ENCODE measurements around the gene EDC3. TPM values are rescaled to one million over a fixed set of nuclear protein-coding genes. Genes with fewer than 3 reads are reported as not detected.
"Not testable (repeated sequence)": the region's sequence is repeated elsewhere in the genome, so short reads cannot be mapped to it uniquely, and the experiment has no call there.

The EDC3 gene, protein sequence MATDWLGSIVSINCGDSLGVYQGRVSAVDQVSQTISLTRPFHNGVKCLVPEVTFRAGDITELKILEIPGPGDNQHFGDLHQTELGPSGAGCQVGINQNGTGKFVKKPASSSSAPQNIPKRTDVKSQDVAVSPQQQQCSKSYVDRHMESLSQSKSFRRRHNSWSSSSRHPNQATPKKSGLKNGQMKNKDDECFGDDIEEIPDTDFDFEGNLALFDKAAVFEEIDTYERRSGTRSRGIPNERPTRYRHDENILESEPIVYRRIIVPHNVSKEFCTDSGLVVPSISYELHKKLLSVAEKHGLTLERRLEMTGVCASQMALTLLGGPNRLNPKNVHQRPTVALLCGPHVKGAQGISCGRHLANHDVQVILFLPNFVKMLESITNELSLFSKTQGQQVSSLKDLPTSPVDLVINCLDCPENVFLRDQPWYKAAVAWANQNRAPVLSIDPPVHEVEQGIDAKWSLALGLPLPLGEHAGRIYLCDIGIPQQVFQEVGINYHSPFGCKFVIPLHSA
- total RNA-seq (11.0 TPM), polyA plus RNA-seq (ENCODE audit: insufficient read depth in 1 of 8, insufficient read length in 8 of 8, low replicate concordance in 1 of 8) (10 to 100 TPM; 21.2 to 32.5 (median 27.1) TPM)
- long read RNA-seq, donor 1, transcript EDC3-201 (7 exons, 3,763 nt): major isoform, 6 of 6 reads
- long read RNA-seq, donor 1, partial matches to known transcripts: 0 of 6 reads
- long read RNA-seq, donor 1, other reads (novel, unspliced or antisense): 0 of 6 reads
- long read RNA-seq, donor 2, partial matches to known transcripts: 0 of 4 reads
- long read RNA-seq, donor 2, other reads (novel, unspliced or antisense): 0 of 4 reads
- long read RNA-seq, donor 3, transcript EDC3-201 (7 exons, 3,763 nt): major isoform, 14 of 14 reads
- long read RNA-seq, donor 3, partial matches to known transcripts: 0 of 14 reads
- long read RNA-seq, donor 3, other reads (novel, unspliced or antisense): 0 of 14 reads
- long read RNA-seq, donor 4, partial matches to known transcripts: 0 of 6 reads
- long read RNA-seq, donor 4, other reads (novel, unspliced or antisense): 0 of 6 reads
- long read RNA-seq, donor 5, transcript EDC3-201 (7 exons, 3,763 nt): major isoform, 10 of 14 reads
- long read RNA-seq, donor 5, partial matches to known transcripts: 0 of 14 reads
- long read RNA-seq, donor 5, other reads (novel, unspliced or antisense): 0 of 14 reads
- long read RNA-seq, donor 6, transcript EDC3-201 (7 exons, 3,763 nt): major isoform, 8 of 12 reads
- long read RNA-seq, donor 6, partial matches to known transcripts: 0 of 12 reads
- long read RNA-seq, donor 6, other reads (novel, unspliced or antisense): 0 of 12 reads
- long read RNA-seq, donor 7, transcript EDC3-201 (7 exons, 3,763 nt): major isoform, 10 of 13 reads
- long read RNA-seq, donor 7, partial matches to known transcripts: 0 of 13 reads
- long read RNA-seq, donor 7, other reads (novel, unspliced or antisense): 0 of 13 reads
- long read RNA-seq, donor 8, partial matches to known transcripts: 0 of 6 reads
- long read RNA-seq, donor 8, other reads (novel, unspliced or antisense): 0 of 6 reads
- long read RNA-seq, donor 9, partial matches to known transcripts: 0 of 2 reads
- long read RNA-seq, donor 9, other reads (novel, unspliced or antisense): 0 of 2 reads
- long read RNA-seq, donor 10, transcript EDC3-201 (7 exons, 3,763 nt): major isoform, 6 of 15 reads
- long read RNA-seq, donor 10, partial matches to known transcripts: 5 of 15 reads
- long read RNA-seq, donor 10, other reads (novel, unspliced or antisense): 0 of 15 reads
- long read RNA-seq, donor 11, partial matches to known transcripts: 10 of 13 reads
- long read RNA-seq, donor 11, other reads (novel, unspliced or antisense): 0 of 13 reads

DNA sequence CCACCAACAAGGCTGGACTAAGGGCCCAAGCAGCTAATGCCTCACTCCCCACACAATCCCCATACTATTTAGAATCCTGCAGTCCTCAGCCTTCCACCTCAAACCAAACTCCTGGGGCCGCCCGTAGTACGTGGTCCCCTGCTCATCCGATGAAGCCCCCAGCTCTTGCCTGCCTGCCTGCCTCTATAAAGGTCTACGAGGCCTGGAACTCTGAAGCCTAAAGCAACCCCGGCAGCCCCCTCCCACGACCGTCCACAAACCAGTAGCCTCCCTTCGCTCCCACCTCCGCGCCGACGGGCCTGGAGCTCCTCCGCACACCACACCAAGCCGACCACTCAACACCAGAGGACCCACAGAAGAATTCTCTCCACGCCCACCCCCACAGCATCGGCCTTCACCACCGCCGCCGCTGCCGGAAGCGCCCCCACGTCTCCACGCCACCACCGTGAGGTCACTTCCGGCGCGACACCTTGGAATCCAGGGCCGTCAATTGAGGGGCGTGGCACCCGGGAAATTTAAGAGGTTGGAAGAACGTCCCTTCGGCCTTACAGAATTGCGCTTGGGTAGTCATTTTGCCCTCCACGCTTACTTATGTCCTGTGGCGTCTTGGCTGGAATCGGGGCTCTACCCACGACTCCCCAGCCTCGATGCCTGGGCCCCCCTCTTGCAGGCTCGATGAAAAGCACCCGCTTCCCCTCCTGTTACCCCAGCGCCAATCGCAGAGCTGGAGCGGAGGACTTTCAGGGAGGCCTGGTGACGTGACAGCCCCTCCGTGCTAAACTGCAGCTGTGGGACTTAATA, at the start of gene EDC3:
Gene EDC3 (minus strand): TSS at position 428 of the 801 bp plus-strand sequence. CDS start 20,900 bp downstream, outside the sequence.
- H3K27ac ChIP-seq (ENCODE audit: low read length): peak within 1 kb of the TSS; percentile 90
- under 1% methylated on average over 44 of the region's 46 CpGs for WGBS (ENCODE audit: insufficient coverage)
- no peaks in the 10 kb centered on the region for H3K9me3 ChIP-seq (replicated peaks; ENCODE audit: control insufficient read depth, low read depth, low read length)

DNA sequence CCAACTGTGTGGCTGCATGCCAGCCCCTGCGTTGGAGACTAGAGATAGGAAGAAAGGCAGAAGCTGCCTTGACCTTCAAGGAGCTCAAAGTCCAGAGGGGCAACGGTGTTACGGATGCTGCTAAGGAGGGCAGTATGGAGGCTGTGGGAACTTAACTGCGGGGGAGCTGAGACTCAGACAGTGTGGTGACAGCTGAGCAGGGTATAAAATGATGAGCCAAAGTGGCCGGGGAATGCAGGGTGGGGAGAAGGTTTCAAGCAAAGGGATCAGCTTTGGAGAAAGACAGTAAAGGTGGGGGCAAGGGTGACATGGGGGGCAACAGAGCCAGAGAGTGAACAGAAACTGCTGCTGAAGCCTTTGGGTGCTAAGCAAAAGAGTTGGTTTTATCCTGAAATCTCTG, 46.6 kb upstream of the EDC3 start:
- 80% methylated on average over 5 of the region's 5 CpGs for WGBS (ENCODE audit: insufficient coverage)
- H3K27ac ChIP-seq (ENCODE audit: low read length): no peak overlapping the region
- H3K4me3 ChIP-seq (ENCODE audit: low read length): no peak overlapping the region
- H3K9me3 ChIP-seq (replicated peaks; ENCODE audit: control insufficient read depth, low read depth, low read length): peaks cover 4% of the 10 kb centered on the region
- H3K4me1 ChIP-seq (ENCODE audit: control insufficient read depth, insufficient read depth, low read length): no peaks in the 10 kb centered on the region
- DNase-seq: no peak
- H3K36me3 ChIP-seq (ENCODE audit: control insufficient read depth, insufficient read depth, low read length): no peaks in the 10 kb centered on the region
- peaks cover 2% of the 10 kb centered on the region for H3K27me3 ChIP-seq (ENCODE audit: control insufficient read depth, insufficient read depth, low read length)

More for the DNA sequence above, at the start of gene EDC3:
- DNase-seq: peak; percentile 96
- H3K4me1 ChIP-seq (ENCODE audit: control insufficient read depth, insufficient read depth, low read length): peaks cover 8% of the 10 kb centered on the region
- H3K36me3 ChIP-seq (ENCODE audit: control insufficient read depth, insufficient read depth, low read length): no peaks in the 10 kb centered on the region
- peak within 1 kb of the TSS; percentile 82 for H3K4me3 ChIP-seq (ENCODE audit: low read length)
- no peaks in the 10 kb centered on the region for H3K27me3 ChIP-seq (ENCODE audit: control insufficient read depth, insufficient read depth, low read length)

DNA sequence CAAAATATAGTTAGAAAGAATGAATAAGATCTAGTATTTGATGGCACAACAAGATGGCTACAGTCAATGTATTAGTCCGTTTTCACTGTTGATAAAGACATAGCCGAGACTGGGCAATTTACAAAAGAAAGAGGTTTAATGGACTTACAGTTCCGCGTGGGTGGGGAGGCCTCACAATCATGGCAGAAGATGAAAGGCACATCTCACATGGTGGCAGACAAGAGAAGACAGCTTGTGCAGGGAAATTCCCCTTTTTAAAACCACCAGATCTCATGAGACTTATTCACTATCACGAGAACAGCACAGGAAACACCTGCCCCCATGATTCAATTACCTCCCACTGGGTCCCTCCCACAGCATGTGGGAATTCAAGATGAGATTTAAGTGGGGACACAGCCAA, 42.4 kb upstream of the EDC3 start:
- H3K27ac ChIP-seq (ENCODE audit: low read length): not testable (repeated sequence)

DNA sequence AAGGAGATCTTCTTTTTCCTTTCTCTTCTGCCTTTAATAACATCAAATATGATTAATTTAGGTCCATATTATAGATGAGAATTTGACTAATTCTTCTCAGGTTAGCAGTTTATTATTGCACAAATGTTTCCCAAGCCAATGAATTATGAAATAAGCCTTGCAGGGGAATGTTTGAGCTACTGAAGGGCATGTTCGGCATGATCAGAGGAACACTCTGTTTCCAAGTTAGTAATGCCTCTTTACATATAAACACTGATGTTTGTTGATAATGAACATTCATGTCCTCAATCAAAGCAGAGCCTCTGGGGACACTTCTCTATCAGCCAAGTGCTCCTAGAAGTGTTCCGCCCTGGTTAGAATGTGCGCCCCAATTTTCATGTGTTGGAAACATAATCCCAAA, 39.5 kb upstream of the EDC3 start:
- Histone ChIP-seq H3K9me3 (replicated peaks; ENCODE audit: control insufficient read depth, low read depth, low read length) (no peaks in the 10 kb centered on the region), H3K27me3 (ENCODE audit: control insufficient read depth, insufficient read depth, low read length) (peaks cover 26% of the 10 kb centered on the region), H3K4me3 (ENCODE audit: low read length) (no peak overlapping the region), H3K27ac (ENCODE audit: low read length) (no peak overlapping the region), H3K4me1 (ENCODE audit: control insufficient read depth, insufficient read depth, low read length) (no peaks in the 10 kb centered on the region), H3K36me3 (ENCODE audit: control insufficient read depth, insufficient read depth, low read length) (no peaks in the 10 kb centered on the region)
- 80% methylated on average over 1 of the region's 3 CpGs for WGBS (ENCODE audit: insufficient coverage)
- no peak for DNase-seq

More for the DNA sequence above, 42.4 kb upstream of the EDC3 start:
- H3K27me3 ChIP-seq (ENCODE audit: control insufficient read depth, insufficient read depth, low read length): peaks cover 12% of the 10 kb centered on the region
- H3K9me3 ChIP-seq (replicated peaks; ENCODE audit: control insufficient read depth, low read depth, low read length); H3K4me1 ChIP-seq (ENCODE audit: control insufficient read depth, insufficient read depth, low read length); H3K36me3 ChIP-seq (ENCODE audit: control insufficient read depth, insufficient read depth, low read length); H3K4me3 ChIP-seq (ENCODE audit: low read length); DNase-seq: not testable (repeated sequence)
- WGBS (ENCODE audit: insufficient coverage): 73% methylated on average over 4 of the region's 5 CpGs

DNA sequence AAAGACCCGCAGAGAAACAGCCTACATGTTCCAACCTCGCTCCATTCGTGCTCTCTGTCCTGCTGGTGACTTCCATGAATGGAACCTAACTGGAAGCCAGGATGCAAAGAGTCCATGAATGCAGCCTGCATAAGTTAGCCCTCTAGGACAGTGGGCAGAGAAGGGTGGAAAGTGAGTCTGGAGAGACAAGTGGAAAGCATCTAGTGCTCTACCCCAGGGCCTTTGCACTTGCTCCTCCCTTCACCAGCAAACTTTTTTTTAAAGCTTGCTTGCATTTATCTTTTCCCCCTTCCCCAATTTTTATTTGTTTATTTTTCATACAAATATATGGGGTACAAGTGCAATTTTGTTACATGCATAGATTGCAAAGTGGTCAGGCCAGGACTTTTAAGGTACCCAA, 37.4 kb upstream of the EDC3 start:
- H3K36me3 ChIP-seq (ENCODE audit: control insufficient read depth, insufficient read depth, low read length): no peaks in the 10 kb centered on the region
- H3K27me3 ChIP-seq (ENCODE audit: control insufficient read depth, insufficient read depth, low read length): peaks cover 28% of the 10 kb centered on the region
- WGBS (ENCODE audit: insufficient coverage): 100% methylated on average over 3 of the region's 3 CpGs
- H3K4me1 ChIP-seq (ENCODE audit: control insufficient read depth, insufficient read depth, low read length): no peaks in the 10 kb centered on the region
- H3K9me3 ChIP-seq (replicated peaks; ENCODE audit: control insufficient read depth, low read depth, low read length): no peaks in the 10 kb centered on the region
- DNase-seq: no peak
- no peak overlapping the region for H3K27ac ChIP-seq (ENCODE audit: low read length)
- no peak overlapping the region for H3K4me3 ChIP-seq (ENCODE audit: low read length)

DNA sequence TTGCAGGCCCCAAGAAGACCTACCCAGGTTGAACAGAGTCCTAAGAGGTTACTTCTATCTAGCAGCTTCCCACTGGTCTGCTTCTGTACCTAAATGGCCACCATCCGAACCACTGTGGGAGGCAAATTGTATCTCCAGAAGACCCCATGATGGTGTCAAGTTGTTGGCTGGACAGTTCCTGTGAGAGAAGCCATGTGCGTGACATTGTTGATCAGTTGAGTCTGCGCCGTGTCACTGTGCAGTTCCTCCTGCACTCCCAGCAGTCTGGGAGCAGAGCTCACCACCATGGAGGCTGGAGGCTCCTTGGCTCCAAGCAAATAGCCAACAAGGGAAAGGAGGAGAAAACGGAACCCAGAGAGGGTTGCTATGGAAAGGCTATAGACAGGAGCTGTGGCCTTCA, 37.0 kb upstream of the EDC3 start:
- no peak overlapping the region for H3K27ac ChIP-seq (ENCODE audit: low read length)
- no peak for DNase-seq
- peaks cover 30% of the 10 kb centered on the region for H3K27me3 ChIP-seq (ENCODE audit: control insufficient read depth, insufficient read depth, low read length)
- no peaks in the 10 kb centered on the region for H3K36me3 ChIP-seq (ENCODE audit: control insufficient read depth, insufficient read depth, low read length)
- H3K4me1 ChIP-seq (ENCODE audit: control insufficient read depth, insufficient read depth, low read length): no peaks in the 10 kb centered on the region
- WGBS (ENCODE audit: insufficient coverage): 91% methylated on average over 4 of the region's 5 CpGs
- no peaks in the 10 kb centered on the region for H3K9me3 ChIP-seq (replicated peaks; ENCODE audit: control insufficient read depth, low read depth, low read length)
- H3K4me3 ChIP-seq (ENCODE audit: low read length): no peak overlapping the region

DNA sequence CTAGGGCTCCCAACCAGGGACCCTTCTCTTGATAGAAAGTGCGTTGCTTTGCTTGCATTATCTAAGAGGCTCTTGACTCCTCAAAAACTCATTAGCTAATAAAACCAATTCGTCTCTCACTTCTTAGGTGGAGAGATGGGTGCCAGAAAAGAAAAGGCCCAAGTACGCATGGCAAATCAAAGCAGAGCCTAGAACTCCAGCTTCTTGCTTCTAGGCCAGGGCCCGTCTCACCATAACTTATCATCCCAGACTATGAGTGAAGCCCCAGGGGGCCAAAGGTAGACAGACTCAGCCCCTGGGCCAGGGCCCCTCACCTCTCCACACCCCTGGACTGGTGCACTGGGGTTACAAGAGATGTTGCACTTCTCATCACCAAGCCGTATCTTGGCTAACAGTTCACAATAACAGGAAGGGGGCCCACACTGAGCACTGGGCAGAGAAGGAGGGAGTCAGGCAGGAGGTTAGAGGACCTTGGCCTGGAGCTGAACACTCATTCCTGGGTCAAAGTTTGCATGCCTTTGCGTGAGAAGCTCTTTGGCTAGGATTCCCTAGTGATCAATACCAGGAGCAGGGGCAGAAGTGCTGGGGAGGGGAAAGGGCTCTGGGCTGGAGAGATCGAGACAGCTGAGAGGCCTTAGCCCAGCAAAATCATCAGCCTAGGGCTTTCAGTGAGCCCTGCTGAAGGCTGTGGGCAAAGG, 34.9 kb upstream of the EDC3 start:
- DNase-seq: no peak
- no peak overlapping the region for H3K27ac ChIP-seq (ENCODE audit: low read length)
- no peaks in the 10 kb centered on the region for H3K9me3 ChIP-seq (replicated peaks; ENCODE audit: control insufficient read depth, low read depth, low read length)
- H3K36me3 ChIP-seq (ENCODE audit: control insufficient read depth, insufficient read depth, low read length): no peaks in the 10 kb centered on the region
- 38% methylated on average over 1 of the region's 7 CpGs for WGBS (ENCODE audit: insufficient coverage)
- peaks cover 13% of the 10 kb centered on the region for H3K4me1 ChIP-seq (ENCODE audit: control insufficient read depth, insufficient read depth, low read length)
- H3K27me3 ChIP-seq (ENCODE audit: control insufficient read depth, insufficient read depth, low read length): peaks cover 47% of the 10 kb centered on the region
- no peak overlapping the region for H3K4me3 ChIP-seq (ENCODE audit: low read length)

DNA sequence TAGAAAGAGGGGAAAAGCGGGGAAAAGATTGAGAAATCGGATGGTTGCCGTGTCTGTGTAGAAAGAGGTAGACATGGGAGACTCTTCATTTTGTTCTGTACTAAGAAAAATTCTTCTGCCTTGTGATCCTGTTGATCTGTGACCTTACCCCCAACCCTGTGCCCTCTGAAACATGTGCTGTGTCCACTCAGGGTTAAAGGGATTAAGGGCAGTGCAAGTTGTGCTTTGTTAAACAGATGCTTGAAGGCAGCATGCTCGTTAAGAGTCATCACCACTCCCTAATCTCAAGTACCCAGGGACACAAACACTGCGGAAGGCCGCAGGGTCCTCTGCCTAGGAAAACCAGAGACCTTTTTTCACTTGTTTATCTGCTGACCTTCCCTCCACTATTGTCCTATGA, 33.5 kb upstream of the EDC3 start:
- not testable (repeated sequence) for DNase-seq; H3K4me3 ChIP-seq (ENCODE audit: low read length); H3K9me3 ChIP-seq (replicated peaks; ENCODE audit: control insufficient read depth, low read depth, low read length); H3K36me3 ChIP-seq (ENCODE audit: control insufficient read depth, insufficient read depth, low read length); H3K27ac ChIP-seq (ENCODE audit: low read length)
- H3K27me3 ChIP-seq (ENCODE audit: control insufficient read depth, insufficient read depth, low read length): peaks cover 55% of the 10 kb centered on the region
- no CpG with 5 or more reads among the region's 6 CpGs for WGBS (ENCODE audit: insufficient coverage)
- peaks cover 15% of the 10 kb centered on the region for H3K4me1 ChIP-seq (ENCODE audit: control insufficient read depth, insufficient read depth, low read length)

Data from muscle of leg (tissue), 16 donors.